GM12874 (cell line): ENCODE results near the gene GAPVD1.

ENCODE experiments used
- CTCF ChIP-seq: IDR thresholded peaks from 2 replicates; pipeline ENCODE4 v1.5.1; 2011; ENCODE audit warnings: low read depth, mild to moderate bottlenecking, control low read depth, low read length, moderate library complexity; ENCODE audit not compliant: insufficient read depth

GAPVD1 gene

DNA sequence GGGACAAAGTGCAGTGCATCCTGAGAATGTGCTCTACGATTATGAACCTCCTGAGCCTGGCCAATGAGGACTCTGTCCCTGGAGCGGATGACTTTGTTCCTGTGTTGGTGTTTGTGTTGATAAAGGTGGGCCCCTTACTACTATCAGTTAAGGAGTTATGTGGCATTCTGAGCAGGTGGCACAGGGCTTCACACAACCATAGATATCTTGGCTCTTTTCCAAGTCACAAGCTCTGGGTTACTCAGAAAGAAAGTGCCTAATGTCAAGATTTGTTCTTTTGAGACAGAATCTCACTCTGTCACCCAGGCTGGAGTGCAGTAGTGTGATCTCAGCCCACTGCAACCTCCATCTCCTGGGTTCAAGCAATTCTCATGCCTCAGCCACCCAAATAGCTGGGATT, 99.0 kb downstream of the GAPVD1 start:
- no peak for TF ChIP-seq CTCF

DNA sequence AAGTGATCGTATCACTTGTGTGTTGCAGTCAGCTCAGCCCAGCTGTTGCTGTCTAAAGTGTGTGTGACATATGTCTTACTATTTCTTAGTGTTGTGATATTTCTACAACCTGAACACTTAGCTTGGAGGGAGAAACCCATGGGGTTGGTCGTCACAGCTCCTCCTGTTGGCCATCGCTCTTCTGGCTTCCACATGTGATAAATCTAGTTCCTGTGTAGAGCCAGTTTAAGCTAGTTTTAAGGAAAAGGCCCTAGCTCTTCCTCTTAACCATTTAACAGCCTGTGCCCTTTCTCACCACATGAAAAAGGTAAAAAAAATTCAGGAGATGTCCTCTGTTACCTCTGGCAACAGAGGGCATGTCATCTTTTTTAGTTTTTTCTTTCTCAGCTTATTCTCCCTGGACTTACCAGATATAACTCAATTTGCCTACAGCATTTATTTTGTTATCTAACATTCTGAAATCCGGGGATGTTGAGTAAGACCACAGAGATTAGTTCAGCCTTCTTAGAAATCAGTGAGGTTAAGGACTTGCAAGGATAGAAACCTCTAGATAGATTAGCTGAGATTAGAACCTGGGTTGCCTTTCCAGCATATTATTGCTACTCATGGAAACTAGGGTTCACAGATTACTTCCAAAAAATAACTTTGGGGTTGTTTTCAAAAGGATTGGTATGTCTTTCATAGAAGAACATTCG, 100.4 kb downstream of the GAPVD1 start:
- TF ChIP-seq CTCF, result 0 out of 2 replicates have a peak, but pooled peaks have one; percentile 17

GRCh38 chr9:125366676-125367075, 105.0 kb downstream of the GAPVD1 start:
- TF ChIP-seq CTCF, result no peak

GRCh38 chr9:125370786-125371185, 109.2 kb downstream of the GAPVD1 start:
- TF ChIP-seq CTCF, result no peak

- no peak for TF ChIP-seq CTCF
These were observed 111.0 kb downstream of the GAPVD1 start for GRCh38 chr9:125372441-125373226.

DNA sequence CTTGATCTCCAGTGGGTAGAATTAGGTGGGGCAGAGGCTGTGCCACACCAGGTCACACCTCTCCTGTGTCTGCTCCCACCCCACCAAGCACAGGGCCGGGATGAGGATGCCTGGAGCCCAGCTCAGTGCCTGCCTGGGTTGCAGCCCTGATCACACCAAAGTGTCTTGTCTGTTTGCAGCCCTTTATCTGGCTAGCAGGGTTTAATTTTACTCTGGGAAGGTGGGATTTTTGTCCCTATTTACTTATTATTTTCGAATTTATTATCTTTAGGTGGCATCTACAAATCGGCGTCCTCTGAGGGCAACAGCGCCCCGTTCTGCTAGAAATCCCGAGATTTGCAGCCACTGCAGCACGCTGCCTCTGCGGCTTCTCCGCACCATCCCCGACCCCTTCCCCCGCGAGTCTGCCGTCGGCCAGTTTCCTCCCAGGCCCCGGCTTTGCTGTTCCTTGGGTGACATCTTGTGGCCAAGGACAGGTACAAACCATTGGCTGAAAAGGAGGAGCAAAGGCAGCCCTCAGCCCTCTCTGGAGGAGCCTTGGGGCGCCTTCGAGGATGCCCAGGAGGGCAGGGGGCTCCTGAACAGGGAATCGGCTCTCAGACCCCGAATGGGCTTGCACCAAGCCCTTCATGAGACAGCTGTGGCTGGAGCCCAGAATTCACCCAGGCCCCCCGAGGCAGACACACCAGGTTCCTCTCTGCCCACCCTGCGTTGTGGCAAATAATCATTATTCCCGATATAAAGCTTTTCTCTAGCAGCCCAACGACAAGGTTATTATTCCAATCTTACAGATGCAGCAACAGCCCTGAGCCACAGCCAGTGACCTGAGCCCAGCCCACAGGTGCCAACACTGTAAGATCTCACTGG, 113.0 kb downstream of the GAPVD1 start:
- TF ChIP-seq CTCF, result peak; percentile 82

DNA sequence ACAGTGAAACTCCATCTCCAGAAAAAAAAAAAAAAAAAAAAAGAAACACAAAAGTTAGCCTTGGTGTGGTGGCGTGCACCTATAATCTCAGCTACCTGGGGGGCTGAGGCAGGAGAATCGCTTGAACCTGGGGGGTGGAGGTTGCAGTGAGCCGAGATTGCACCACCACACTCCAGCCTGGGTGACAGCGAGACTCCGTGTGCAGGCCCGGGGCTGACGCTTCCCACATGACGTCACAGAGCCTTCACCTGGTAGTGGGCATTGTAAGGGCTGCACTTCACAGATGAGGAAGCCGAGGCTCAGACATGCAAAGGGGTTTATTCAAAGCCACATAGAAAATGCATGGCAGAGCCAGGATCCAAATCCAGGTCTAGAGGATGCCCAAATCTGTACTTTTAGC, 114.2 kb downstream of the GAPVD1 start:
- no peak for TF ChIP-seq CTCF
